ENCODE measurements around the gene CPA2. TPM values are rescaled to one million over a fixed set of nuclear protein-coding genes. Genes with fewer than 3 reads are reported as not detected.

Gene CPA2
- total and polyA plus RNA-seq, 2 experiments from 2014 or later: not detected

DNA sequence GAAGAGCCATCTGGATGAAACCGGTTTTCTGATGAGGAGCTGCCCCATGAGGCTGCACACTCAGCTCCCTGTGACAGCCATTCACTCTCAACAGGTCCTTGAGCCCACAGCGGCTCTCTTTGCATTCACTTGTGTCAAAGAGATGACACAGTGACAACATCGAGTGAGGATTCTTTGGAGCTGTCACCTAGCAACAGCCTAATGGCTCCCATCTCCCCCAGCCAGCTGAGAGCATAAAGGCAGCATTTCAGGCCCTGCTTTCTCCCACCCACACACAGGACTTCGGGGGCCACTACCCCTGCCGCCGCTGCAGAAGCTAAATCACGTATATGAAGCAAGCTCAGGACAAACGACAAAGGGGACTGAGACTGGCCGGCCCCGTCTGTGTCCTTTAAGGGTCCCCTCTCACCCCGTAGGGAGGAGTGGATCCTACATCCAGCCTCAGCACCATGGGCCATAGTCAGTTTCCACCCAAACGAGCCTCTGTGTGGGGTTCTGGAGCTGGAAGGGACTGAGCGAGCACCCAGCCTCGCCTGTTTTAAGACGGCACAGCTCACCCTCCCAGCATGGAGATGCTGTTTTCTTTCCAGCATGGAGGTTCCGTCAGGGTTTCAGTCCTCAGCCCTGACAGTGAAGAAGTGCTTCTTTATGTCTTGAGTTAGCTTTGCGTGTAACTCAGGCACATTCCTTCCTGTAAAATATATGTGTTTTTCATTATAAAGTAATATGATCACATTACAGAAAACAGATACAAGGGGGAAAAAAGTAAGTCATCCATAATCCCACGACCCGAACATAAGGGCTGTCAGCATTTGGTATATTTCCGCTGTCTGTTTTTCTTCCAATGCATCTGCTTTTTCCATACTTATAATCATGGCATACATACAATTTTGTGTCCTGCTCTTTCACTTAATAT is 31.2 kb downstream of the CPA2 start:
- Mint-ChIP-seq H3K9me3 (no peaks in the 10 kb centered on the region; the same call in 2 of the 3 replicates), H3K36me3 (ENCODE audit: low read depth) (no peaks in the 10 kb centered on the region), H3K27ac (no peak overlapping the region), H3K27me3 (ENCODE audit: insufficient read depth, low read depth, poor library complexity) (peaks cover 9% of the 10 kb centered on the region), H3K4me1 (no peaks in the 10 kb centered on the region), H3K4me3 (no peak overlapping the region)
- H4K20me1 ChIP-seq (replicated peaks; ENCODE audit: insufficient read depth): no peaks in the 10 kb centered on the region
- no peaks in the 10 kb centered on the region for H3K27me3 ChIP-seq (ENCODE audit: insufficient read depth)
- H3K27ac ChIP-seq (ENCODE audit: low read depth): no peak overlapping the region
- no peak overlapping the region for H3K4me3 ChIP-seq
- TF ChIP-seq, protein P1, sequence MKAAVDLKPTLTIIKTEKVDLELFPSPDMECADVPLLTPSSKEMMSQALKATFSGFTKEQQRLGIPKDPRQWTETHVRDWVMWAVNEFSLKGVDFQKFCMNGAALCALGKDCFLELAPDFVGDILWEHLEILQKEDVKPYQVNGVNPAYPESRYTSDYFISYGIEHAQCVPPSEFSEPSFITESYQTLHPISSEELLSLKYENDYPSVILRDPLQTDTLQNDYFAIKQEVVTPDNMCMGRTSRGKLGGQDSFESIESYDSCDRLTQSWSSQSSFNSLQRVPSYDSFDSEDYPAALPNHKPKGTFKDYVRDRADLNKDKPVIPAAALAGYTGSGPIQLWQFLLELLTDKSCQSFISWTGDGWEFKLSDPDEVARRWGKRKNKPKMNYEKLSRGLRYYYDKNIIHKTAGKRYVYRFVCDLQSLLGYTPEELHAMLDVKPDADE (IDR thresholded peaks at IDR 0.05): no peak
- TF ChIP-seq, protein P2, sequence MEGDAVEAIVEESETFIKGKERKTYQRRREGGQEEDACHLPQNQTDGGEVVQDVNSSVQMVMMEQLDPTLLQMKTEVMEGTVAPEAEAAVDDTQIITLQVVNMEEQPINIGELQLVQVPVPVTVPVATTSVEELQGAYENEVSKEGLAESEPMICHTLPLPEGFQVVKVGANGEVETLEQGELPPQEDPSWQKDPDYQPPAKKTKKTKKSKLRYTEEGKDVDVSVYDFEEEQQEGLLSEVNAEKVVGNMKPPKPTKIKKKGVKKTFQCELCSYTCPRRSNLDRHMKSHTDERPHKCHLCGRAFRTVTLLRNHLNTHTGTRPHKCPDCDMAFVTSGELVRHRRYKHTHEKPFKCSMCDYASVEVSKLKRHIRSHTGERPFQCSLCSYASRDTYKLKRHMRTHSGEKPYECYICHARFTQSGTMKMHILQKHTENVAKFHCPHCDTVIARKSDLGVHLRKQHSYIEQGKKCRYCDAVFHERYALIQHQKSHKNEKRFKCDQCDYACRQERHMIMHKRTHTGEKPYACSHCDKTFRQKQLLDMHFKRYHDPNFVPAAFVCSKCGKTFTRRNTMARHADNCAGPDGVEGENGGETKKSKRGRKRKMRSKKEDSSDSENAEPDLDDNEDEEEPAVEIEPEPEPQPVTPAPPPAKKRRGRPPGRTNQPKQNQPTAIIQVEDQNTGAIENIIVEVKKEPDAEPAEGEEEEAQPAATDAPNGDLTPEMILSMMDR (conservative IDR thresholded peaks at IDR 0.05; ENCODE audit: low read depth in 2 of 2): no peak
- no peak for TF ChIP-seq ZNF114 (CRISPR knock-in tag; IDR thresholded peaks at IDR 0.05)
- H3K4me1 ChIP-seq (ENCODE audit: insufficient read depth): no peaks in the 10 kb centered on the region
- DNase-seq (ENCODE audit: low spot score) (no peak), ATAC-seq (no peak)
- H3K79me2 ChIP-seq (replicated peaks; ENCODE audit: insufficient read depth): no peaks in the 10 kb centered on the region
- peak overlapping the region; percentile 52; the same call in 1 of the 2 replicates for H2AFZ ChIP-seq
- H3F3A ChIP-seq (replicated peaks; ENCODE audit: low read depth): no peaks in the 10 kb centered on the region
- peaks cover 2% of the 10 kb centered on the region; the same call in 1 of the 2 replicates for H3K9me2 ChIP-seq (ENCODE audit: insufficient read depth)
- H3K36me3 ChIP-seq (ENCODE audit: insufficient read depth): no peaks in the 10 kb centered on the region
- H3K4me2 ChIP-seq: no peak overlapping the region

DNA sequence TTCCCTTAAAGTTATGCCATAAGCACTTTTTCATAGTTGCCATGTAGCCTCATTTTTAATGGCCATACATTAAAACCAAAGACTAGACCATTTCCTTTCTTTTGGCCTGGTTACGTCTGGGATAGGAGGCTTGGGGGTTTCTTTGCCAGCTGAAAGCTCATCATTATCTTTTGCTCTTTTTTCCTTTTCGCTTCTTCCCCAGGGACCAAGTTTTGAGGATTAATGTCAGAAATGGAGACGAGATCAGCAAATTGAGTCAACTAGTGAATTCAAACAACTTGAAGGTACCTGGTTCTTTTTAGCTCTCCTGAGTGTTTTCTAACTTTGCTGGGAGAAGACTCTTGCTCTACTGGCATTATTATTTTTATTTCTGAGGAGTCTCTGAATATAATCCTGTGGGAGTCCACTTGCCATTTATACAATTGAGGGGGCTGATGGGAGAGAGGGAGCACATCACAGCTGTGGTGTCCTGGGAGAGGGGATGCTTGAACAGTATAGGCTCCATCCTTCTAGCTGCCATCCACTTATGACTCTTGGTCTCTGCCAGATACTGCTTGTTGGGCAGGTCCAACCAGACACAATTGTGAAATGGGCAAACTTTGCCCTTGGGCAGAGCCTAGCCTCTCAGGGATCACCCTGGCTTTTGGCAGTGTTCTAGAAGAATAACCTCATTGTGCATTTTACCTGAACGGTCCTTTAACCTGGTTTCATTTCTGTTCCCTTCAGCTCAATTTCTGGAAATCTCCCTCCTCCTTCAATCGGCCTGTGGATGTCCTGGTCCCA is 32.1 kb downstream of the CPA2 start:
- Histone ChIP-seq H3F3A (replicated peaks; ENCODE audit: low read depth) (no peaks in the 10 kb centered on the region), H3K9me2 (ENCODE audit: insufficient read depth) (no peaks in the 10 kb centered on the region), H3K4me3 (no peak overlapping the region), H3K4me2 (no peak overlapping the region), H3K27ac (ENCODE audit: low read depth) (no peak overlapping the region), H4K20me1 (replicated peaks; ENCODE audit: insufficient read depth) (no peaks in the 10 kb centered on the region), H3K4me1 (ENCODE audit: insufficient read depth) (no peaks in the 10 kb centered on the region), H3K36me3 (ENCODE audit: insufficient read depth) (no peaks in the 10 kb centered on the region), H2AFZ (no peak overlapping the region), H3K79me2 (replicated peaks; ENCODE audit: insufficient read depth) (no peaks in the 10 kb centered on the region), H3K27me3 (ENCODE audit: insufficient read depth) (no peaks in the 10 kb centered on the region)
- Mint-ChIP-seq H3K4me3 (no peak overlapping the region), H3K36me3 (ENCODE audit: low read depth) (no peaks in the 10 kb centered on the region), H3K27ac (no peak overlapping the region), H3K9me3 (no peaks in the 10 kb centered on the region; the same call in 2 of the 3 replicates), H3K27me3 (ENCODE audit: insufficient read depth, low read depth, poor library complexity) (peaks cover 9% of the 10 kb centered on the region), H3K4me1 (no peaks in the 10 kb centered on the region)
- DNase-seq (ENCODE audit: low spot score) (no peak), ATAC-seq (no peak)
- TF ChIP-seq, protein P3, sequence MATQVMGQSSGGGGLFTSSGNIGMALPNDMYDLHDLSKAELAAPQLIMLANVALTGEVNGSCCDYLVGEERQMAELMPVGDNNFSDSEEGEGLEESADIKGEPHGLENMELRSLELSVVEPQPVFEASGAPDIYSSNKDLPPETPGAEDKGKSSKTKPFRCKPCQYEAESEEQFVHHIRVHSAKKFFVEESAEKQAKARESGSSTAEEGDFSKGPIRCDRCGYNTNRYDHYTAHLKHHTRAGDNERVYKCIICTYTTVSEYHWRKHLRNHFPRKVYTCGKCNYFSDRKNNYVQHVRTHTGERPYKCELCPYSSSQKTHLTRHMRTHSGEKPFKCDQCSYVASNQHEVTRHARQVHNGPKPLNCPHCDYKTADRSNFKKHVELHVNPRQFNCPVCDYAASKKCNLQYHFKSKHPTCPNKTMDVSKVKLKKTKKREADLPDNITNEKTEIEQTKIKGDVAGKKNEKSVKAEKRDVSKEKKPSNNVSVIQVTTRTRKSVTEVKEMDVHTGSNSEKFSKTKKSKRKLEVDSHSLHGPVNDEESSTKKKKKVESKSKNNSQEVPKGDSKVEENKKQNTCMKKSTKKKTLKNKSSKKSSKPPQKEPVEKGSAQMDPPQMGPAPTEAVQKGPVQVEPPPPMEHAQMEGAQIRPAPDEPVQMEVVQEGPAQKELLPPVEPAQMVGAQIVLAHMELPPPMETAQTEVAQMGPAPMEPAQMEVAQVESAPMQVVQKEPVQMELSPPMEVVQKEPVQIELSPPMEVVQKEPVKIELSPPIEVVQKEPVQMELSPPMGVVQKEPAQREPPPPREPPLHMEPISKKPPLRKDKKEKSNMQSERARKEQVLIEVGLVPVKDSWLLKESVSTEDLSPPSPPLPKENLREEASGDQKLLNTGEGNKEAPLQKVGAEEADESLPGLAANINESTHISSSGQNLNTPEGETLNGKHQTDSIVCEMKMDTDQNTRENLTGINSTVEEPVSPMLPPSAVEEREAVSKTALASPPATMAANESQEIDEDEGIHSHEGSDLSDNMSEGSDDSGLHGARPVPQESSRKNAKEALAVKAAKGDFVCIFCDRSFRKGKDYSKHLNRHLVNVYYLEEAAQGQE (IDR thresholded peaks at IDR 0.05; ENCODE audit: unreplicated experiment): no peak
- TF ChIP-seq, protein P4, sequence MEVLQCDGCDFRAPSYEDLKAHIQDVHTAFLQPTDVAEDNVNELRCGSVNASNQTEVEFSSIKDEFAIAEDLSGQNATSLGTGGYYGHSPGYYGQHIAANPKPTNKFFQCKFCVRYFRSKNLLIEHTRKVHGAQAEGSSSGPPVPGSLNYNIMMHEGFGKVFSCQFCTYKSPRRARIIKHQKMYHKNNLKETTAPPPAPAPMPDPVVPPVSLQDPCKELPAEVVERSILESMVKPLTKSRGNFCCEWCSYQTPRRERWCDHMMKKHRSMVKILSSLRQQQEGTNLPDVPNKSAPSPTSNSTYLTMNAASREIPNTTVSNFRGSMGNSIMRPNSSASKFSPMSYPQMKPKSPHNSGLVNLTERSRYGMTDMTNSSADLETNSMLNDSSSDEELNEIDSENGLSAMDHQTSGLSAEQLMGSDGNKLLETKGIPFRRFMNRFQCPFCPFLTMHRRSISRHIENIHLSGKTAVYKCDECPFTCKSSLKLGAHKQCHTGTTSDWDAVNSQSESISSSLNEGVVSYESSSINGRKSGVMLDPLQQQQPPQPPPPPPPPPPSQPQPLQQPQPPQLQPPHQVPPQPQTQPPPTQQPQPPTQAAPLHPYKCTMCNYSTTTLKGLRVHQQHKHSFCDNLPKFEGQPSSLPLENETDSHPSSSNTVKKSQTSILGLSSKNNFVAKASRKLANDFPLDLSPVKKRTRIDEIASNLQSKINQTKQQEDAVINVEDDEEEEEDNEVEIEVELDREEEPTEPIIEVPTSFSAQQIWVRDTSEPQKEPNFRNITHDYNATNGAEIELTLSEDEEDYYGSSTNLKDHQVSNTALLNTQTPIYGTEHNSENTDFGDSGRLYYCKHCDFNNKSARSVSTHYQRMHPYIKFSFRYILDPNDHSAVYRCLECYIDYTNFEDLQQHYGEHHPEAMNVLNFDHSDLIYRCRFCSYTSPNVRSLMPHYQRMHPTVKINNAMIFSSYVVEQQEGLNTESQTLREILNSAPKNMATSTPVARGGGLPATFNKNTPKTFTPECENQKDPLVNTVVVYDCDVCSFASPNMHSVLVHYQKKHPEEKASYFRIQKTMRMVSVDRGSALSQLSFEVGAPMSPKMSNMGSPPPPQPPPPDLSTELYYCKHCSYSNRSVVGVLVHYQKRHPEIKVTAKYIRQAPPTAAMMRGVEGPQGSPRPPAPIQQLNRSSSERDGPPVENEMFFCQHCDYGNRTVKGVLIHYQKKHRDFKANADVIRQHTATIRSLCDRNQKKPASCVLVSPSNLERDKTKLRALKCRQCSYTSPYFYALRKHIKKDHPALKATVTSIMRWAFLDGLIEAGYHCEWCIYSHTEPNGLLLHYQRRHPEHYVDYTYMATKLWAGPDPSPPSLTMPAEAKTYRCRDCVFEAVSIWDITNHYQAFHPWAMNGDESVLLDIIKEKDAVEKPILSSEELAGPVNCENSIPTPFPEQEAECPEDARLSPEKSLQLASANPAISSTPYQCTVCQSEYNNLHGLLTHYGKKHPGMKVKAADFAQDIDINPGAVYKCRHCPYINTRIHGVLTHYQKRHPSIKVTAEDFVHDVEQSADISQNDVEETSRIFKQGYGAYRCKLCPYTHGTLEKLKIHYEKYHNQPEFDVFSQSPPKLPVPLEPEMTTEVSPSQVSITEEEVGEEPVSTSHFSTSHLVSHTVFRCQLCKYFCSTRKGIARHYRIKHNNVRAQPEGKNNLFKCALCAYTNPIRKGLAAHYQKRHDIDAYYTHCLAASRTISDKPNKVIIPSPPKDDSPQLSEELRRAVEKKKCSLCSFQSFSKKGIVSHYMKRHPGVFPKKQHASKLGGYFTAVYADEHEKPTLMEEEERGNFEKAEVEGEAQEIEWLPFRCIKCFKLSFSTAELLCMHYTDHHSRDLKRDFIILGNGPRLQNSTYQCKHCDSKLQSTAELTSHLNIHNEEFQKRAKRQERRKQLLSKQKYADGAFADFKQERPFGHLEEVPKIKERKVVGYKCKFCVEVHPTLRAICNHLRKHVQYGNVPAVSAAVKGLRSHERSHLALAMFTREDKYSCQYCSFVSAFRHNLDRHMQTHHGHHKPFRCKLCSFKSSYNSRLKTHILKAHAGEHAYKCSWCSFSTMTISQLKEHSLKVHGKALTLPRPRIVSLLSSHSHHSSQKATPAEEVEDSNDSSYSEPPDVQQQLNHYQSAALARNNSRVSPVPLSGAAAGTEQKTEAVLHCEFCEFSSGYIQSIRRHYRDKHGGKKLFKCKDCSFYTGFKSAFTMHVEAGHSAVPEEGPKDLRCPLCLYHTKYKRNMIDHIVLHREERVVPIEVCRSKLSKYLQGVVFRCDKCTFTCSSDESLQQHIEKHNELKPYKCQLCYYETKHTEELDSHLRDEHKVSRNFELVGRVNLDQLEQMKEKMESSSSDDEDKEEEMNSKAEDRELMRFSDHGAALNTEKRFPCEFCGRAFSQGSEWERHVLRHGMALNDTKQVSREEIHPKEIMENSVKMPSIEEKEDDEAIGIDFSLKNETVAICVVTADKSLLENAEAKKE (CRISPR knock-in tag; IDR thresholded peaks at IDR 0.05): no peak
